Measurements from ENCODE around the gene MRPL43.

Gene MRPL43

GRCh38 chr10:100966887-100967286 is 20.4 kb downstream of the MRPL43 start:
- no peak for DNase-seq (ENCODE audit: low spot score)

DNA sequence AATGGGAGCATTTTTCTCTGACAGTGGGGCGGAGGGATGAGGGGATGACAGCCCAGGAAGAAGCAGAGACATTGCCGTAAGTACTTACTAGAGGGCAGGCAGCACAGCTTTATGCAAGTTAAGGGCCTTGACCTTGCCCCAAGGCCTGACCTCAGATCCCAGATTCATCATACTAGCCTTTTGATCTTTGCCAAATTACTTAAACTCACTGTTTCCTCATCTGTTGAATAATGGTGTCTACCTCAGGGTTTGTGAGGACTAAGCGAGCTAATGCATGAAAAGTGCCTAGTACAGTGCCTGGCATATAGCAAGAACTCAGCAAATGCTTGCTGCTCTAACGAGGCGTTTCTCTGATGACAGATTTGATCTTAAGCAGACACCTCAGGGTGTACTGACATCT is 21.5 kb downstream of the MRPL43 start:
- DNase-seq (ENCODE audit: low spot score): no peak

DNA sequence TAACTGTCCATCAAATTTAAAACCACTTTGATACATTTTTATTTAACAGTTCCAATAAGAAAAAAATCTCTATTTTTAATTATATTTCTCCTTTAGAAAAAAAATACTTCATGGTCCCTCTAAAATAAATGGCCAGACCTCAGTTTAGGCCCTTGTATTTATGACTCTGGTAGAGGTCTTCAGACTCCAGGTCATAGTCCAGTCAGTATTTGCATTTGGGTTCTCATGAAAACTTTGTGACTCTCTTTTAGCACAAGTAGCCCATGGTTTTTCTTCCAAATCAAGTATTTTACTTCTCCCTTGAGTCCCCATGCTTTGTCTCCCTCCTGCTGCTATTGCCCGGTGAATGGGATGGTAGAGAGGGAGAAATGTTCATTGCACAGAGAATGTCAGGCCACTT is 23.5 kb downstream of the MRPL43 start:
- no peak for DNase-seq (ENCODE audit: low spot score)

- DNase-seq (ENCODE audit: low spot score): no peak
These were observed 24.8 kb downstream of the MRPL43 start for GRCh38 chr10:100962351-100963080.

DNA sequence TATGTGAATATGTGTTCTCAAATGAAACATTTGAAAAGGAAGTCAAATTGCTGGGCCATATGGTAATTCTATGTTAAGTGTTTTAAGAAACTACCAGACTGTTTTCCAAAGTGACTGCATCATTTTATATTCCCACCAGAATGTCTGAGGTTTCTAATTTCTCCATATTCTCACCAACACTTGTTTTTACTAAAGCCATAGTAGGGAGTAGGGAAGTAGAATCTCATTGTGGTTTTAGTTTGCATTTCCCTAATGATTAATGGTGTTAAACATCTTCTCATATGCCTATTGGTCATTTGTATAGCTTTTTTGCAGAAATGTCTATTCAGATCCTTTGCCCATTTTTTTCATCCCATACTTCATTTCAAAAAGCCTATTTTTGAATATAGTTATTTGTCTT is 27.0 kb downstream of the MRPL43 start:
- DNase-seq (ENCODE audit: low spot score): no peak

- DNase-seq (ENCODE audit: low spot score): no peak
These were observed 38.4 kb downstream of the MRPL43 start for GRCh38 chr10:100948916-100949315.

- no peak for DNase-seq (ENCODE audit: low spot score)
These were observed 41.5 kb downstream of the MRPL43 start for GRCh38 chr10:100945754-100946153.

GRCh38 chr10:100943508-100943907 is 43.8 kb downstream of the MRPL43 start:
- DNase-seq (ENCODE audit: low spot score): no peak

GRCh38 chr10:100942229-100942628 is 45.1 kb downstream of the MRPL43 start:
- no peak for DNase-seq (ENCODE audit: low spot score)

DNA sequence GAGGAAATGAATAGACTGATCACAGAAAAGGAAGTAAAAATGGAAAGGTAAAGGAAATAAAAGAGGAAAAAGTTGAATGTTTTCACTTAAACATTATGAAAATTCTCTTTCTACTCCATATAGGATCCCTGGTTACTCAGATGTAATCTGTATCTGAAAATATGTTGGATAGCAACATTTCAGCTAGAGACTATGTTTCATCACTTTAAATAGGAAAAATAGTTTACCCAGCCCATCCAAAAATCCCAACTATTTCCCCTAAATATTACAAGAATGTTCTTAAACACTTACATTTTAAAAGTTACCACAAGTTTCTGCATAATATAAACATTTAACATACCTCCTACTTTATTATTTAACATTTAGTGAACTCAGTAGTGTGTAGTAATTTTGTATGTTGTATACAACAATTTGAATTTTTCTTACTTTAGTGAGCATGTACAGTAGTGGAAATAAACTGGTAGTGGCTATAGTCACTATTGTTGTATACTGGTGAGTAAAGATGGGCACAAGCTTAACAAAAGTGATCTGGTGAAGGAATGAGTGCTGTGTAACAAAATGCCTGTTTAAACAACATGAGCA is 47.4 kb downstream of the MRPL43 start:
- DNase-seq (ENCODE audit: low spot score): no peak

All from CD4-positive, alpha-beta T cell treated with Interleukin-15 for 4 hours (primary cell).